HepG2 (cell line): ENCODE data around the gene PCNA. TPM values are rescaled to one million over a fixed set of nuclear protein-coding genes. Genes with fewer than 3 reads are reported as not detected.

Experiments
- ATM ChIP-seq: fragments of 450-650 bp; IDR thresholded peaks from 2 replicates; pipeline ENCODE4 v1.7.1; 2017; ENCODE audit warnings: mild to moderate bottlenecking, borderline replicate concordance
- DMAP1 ChIP-seq: IDR thresholded peaks from 2 replicates; pipeline ENCODE4 v1.6.1; 2016
- DNMT1 ChIP-seq: sonication (generic); formaldehyde crosslinking; IDR thresholded peaks from 2 replicates; pipeline ENCODE4 v1.5.1; 2020; ENCODE audit warnings: mild to moderate bottlenecking, missing genetic modification reagents
- HNF4A ChIP-seq: sonication (generic); formaldehyde crosslinking; IDR thresholded peaks from 2 replicates; pipeline ENCODE4 v1.4.0; 2020; ENCODE audit warnings: missing genetic modification reagents
- MBD4 ChIP-seq: IDR thresholded peaks from 2 replicates; pipeline ENCODE4 v1.6.1; 2012; ENCODE audit warnings: low read length, inconsistent platforms, borderline replicate concordance
- MYPOP ChIP-seq: sonication (generic); formaldehyde crosslinking; IDR thresholded peaks from 2 replicates; pipeline ENCODE4 v1.8.1; 2023; ENCODE audit warnings: mild to moderate bottlenecking, moderate library complexity, missing genetic modification reagents
- NKX3-1 ChIP-seq: sonication (generic); formaldehyde crosslinking; IDR thresholded peaks from 2 replicates; pipeline ENCODE4 v1.5.0; 2020; ENCODE audit warnings: missing genetic modification reagents
- RXRB ChIP-seq: IDR thresholded peaks from 2 replicates; pipeline ENCODE4 v1.6.1; 2016; ENCODE audit warnings: borderline replicate concordance, missing genetic modification reagents, missing compliant biosample characterization
- SP5 ChIP-seq: IDR thresholded peaks from 2 replicates; pipeline ENCODE4 v1.6.1; 2016; ENCODE audit warnings: low read depth, borderline replicate concordance
- ZBTB34 ChIP-seq: sonication (generic); formaldehyde crosslinking; IDR thresholded peaks from 2 replicates; pipeline ENCODE4 v1.8.0; 2022; ENCODE audit warnings: mild to moderate bottlenecking, missing genetic modification reagents
- ZFP1 ChIP-seq: IDR thresholded peaks from 2 replicates; pipeline ENCODE4 v1.6.1; 2016
- ZNF121 ChIP-seq: sonication (generic); formaldehyde crosslinking; IDR thresholded peaks from 2 replicates; pipeline ENCODE4 v1.5.0; 2020; ENCODE audit warnings: mild to moderate bottlenecking, missing genetic modification reagents
- ZNF20 ChIP-seq: sonication (generic); formaldehyde crosslinking; IDR thresholded peaks from 2 replicates; pipeline ENCODE4 v1.4.0; 2020; ENCODE audit warnings: mild to moderate bottlenecking, moderate library complexity, missing genetic modification reagents
- ZNF296 ChIP-seq: sonication (generic); formaldehyde crosslinking; conservative IDR thresholded peaks from 2 replicates; pipeline ENCODE4 v1.5.0; 2020; ENCODE audit warnings: mild to moderate bottlenecking, missing genetic modification reagents
- ZNF552 ChIP-seq: sonication (generic); formaldehyde crosslinking; IDR thresholded peaks from 2 replicates; pipeline ENCODE4 v1.9.0; 2022; ENCODE audit warnings: missing genetic modification reagents, mild to moderate bottlenecking, borderline replicate concordance
- ZNF570 ChIP-seq: sonication (generic); formaldehyde crosslinking; IDR thresholded peaks from 2 replicates; pipeline ENCODE4 v1.4.0; 2020; ENCODE audit warnings: mild to moderate bottlenecking, missing genetic modification reagents, borderline replicate concordance
- polyA plus RNA-seq, 8 experiments: library from polyadenylated mRNA; depleted of rRNA in 3 of 8; stranded (reverse) in 7 of 8; unstranded in 1 of 8; fragments of >200 nt; fragmentation: Illumina TruSeq in 4 of 8; extraction: Trizol in 4 of 8; gene quantifications; 2 replicates each; pipeline versions ENCODE4 v1.2.1 to v1.2.3, GENCODE V29; 2011 to 2016; ENCODE audit warnings: low read depth in 4 of 8, missing spikeins in 1 of 8, mixed read lengths in 1 of 8; ENCODE audit not compliant: insufficient read depth in 1 of 8
- total RNA-seq, 5 experiments: library from RNA; depleted of rRNA; stranded (reverse); fragments of >200 nt; fragmentation: Illumina TruSeq; extraction: Trizol; gene quantifications; 2 replicates each; pipeline ENCODE4 v1.2.3, GENCODE V29; 2016; ENCODE audit warnings: low read depth in 1 of 5
- TF ChIP-seq, protein P1 (sequence below): sonication (generic); formaldehyde crosslinking; conservative IDR thresholded peaks from 2 replicates; pipeline ENCODE4 v1.8.0; 2022; ENCODE audit warnings: missing genetic modification reagents
- TF ChIP-seq, protein P2 (sequence below): sonication (generic); formaldehyde crosslinking; IDR thresholded peaks from 2 replicates; pipeline ENCODE4 v1.5.1; 2020; ENCODE audit warnings: missing genetic modification reagents, mild to moderate bottlenecking, borderline replicate concordance
- TF ChIP-seq, protein P3 (sequence below): sonication (generic); formaldehyde crosslinking; conservative IDR thresholded peaks from 2 replicates; pipeline ENCODE4 v1.8.1; 2023; ENCODE audit warnings: missing genetic modification reagents

Gene PCNA
- total and polyA plus RNA-seq, 2 of the 13 experiments (the other 11 are each of a cell fraction or from before 2014, with no cell fraction given): 229 to 655 TPM

- no peak for TF ChIP-seq MYPOP
- TF ChIP-seq SP5 (CRISPR knock-in tag): no peak
- TF ChIP-seq MBD4: no peak
- TF ChIP-seq ZFP1 (CRISPR knock-in tag): no peak
- TF ChIP-seq ZNF570 (CRISPR knock-in tag): no peak
- no peak for TF ChIP-seq ZNF20 (CRISPR knock-in tag)
- TF ChIP-seq DNMT1 (CRISPR knock-in tag): no peak
- TF ChIP-seq, protein P1, sequence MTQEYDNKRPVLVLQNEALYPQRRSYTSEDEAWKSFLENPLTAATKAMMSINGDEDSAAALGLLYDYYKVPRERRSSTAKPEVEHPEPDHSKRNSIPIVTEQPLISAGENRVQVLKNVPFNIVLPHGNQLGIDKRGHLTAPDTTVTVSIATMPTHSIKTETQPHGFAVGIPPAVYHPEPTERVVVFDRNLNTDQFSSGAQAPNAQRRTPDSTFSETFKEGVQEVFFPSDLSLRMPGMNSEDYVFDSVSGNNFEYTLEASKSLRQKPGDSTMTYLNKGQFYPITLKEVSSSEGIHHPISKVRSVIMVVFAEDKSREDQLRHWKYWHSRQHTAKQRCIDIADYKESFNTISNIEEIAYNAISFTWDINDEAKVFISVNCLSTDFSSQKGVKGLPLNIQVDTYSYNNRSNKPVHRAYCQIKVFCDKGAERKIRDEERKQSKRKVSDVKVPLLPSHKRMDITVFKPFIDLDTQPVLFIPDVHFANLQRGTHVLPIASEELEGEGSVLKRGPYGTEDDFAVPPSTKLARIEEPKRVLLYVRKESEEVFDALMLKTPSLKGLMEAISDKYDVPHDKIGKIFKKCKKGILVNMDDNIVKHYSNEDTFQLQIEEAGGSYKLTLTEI (CRISPR knock-in tag): no peak
- TF ChIP-seq, protein P2, sequence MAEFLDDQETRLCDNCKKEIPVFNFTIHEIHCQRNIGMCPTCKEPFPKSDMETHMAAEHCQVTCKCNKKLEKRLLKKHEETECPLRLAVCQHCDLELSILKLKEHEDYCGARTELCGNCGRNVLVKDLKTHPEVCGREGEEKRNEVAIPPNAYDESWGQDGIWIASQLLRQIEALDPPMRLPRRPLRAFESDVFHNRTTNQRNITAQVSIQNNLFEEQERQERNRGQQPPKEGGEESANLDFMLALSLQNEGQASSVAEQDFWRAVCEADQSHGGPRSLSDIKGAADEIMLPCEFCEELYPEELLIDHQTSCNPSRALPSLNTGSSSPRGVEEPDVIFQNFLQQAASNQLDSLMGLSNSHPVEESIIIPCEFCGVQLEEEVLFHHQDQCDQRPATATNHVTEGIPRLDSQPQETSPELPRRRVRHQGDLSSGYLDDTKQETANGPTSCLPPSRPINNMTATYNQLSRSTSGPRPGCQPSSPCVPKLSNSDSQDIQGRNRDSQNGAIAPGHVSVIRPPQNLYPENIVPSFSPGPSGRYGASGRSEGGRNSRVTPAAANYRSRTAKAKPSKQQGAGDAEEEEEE (CRISPR knock-in tag): 0 out of 2 replicates have a peak, but pooled peaks have one; percentile 16
- TF ChIP-seq NKX3-1 (CRISPR knock-in tag): 0 out of 2 replicates have a peak, but pooled peaks have one; percentile 15
- no peak for TF ChIP-seq ZNF121 (CRISPR knock-in tag)
- TF ChIP-seq DMAP1 (CRISPR knock-in tag): no peak
- TF ChIP-seq, protein P3, sequence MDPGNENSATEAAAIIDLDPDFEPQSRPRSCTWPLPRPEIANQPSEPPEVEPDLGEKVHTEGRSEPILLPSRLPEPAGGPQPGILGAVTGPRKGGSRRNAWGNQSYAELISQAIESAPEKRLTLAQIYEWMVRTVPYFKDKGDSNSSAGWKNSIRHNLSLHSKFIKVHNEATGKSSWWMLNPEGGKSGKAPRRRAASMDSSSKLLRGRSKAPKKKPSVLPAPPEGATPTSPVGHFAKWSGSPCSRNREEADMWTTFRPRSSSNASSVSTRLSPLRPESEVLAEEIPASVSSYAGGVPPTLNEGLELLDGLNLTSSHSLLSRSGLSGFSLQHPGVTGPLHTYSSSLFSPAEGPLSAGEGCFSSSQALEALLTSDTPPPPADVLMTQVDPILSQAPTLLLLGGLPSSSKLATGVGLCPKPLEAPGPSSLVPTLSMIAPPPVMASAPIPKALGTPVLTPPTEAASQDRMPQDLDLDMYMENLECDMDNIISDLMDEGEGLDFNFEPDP (CRISPR knock-in tag): no peak
- TF ChIP-seq HNF4A: peak; percentile 9; the same call in 1 of the 2 replicates
- TF ChIP-seq ZNF552: no peak
- no peak for TF ChIP-seq RXRB (CRISPR knock-in tag)
- TF ChIP-seq ZNF296 (CRISPR knock-in tag): no peak
- TF ChIP-seq ZBTB34: peak; percentile 71; the same call in 1 of the 2 replicates
- no peak for TF ChIP-seq ATM
These were observed 46.8 kb downstream of the PCNA start (continued) for GRCh38 chr20:5072756-5073659.
